H1 (cell line): ENCODE results near the gene CUL1. TPM values are rescaled to one million over a fixed set of nuclear protein-coding genes. Genes with fewer than 3 reads are reported as not detected.

Source experiments
- CTCF ChIA-PET: fragments of 300-600 bp; sonication (Branson Sonifier 250); formaldehyde crosslinking; loops from one replicate; lab custom pipeline; 2021; ENCODE audit not compliant: partially characterized antibody; lab: Charles Lee
- POLR2A ChIA-PET: fragments of 300-600 bp; sonication (Branson Sonifier 250); formaldehyde crosslinking; loops from one replicate; lab custom pipeline; 2021; ENCODE audit warnings: inconsistent platforms; ENCODE audit not compliant: partially characterized antibody; lab: Charles Lee
- DNase-seq, 2 experiments: peaks; one replicate each; pipeline versions ENCODE4 v3.0.0 to v3.0.0-alpha.2; 2010 to 2022; ENCODE audit warnings: low spot score in 2 of 2, low read depth in 1 of 2, mixed read lengths in 1 of 2
- FAIRE-seq: peaks from 2 replicates; lab custom pipeline; 2011; peaks lifted over from hg19 to GRCh38; lab: Jason Lieb, UNC
- H2AFZ ChIP-seq: 2 replicates; pipeline ENCODE4 v1.8.1; 2012; ENCODE audit warnings: low read length, inconsistent platforms
- H2AK5ac ChIP-seq: 2 replicates; pipeline ENCODE4 v1.6.1; 2013; ENCODE audit warnings: low read depth, low read length
- H2BK120ac ChIP-seq: replicated peaks from 2 replicates; pipeline ENCODE3; 2013; ENCODE audit warnings: low read depth, low read length, inconsistent platforms
- H2BK12ac ChIP-seq: 2 replicates; pipeline ENCODE4 v1.6.1; 2013; ENCODE audit warnings: low read depth, low read length
- H2BK15ac ChIP-seq: 2 replicates; pipeline ENCODE4 v1.6.1; 2013; ENCODE audit warnings: low read length
- H2BK20ac ChIP-seq: 2 replicates; pipeline ENCODE4 v1.6.1; 2013; ENCODE audit warnings: low read length
- H2BK5ac ChIP-seq: 2 replicates; pipeline ENCODE4 v1.6.1; 2013; ENCODE audit warnings: low read depth, low read length
- H3K14ac ChIP-seq: 2 replicates; pipeline ENCODE4 v1.6.1; 2013; ENCODE audit warnings: inconsistent platforms; ENCODE audit not compliant: insufficient read length
- H3K18ac ChIP-seq: 2 replicates; pipeline ENCODE4 v1.6.1; 2013; ENCODE audit warnings: low read length; ENCODE audit errors: extremely low read depth
- H3K23ac ChIP-seq: 2 replicates; pipeline ENCODE4 v1.6.1; 2013; ENCODE audit warnings: inconsistent platforms; ENCODE audit not compliant: insufficient read length
- H3K23me2 ChIP-seq: 2 replicates; pipeline ENCODE4 v1.6.1; 2013; ENCODE audit warnings: low read depth, low read length
- H3K27ac ChIP-seq: 2 replicates; pipeline ENCODE4 v1.6.1; 2011; ENCODE audit warnings: low read depth, low read length, inconsistent platforms
- H3K27me3 ChIP-seq, 4 experiments: replicated peaks in 1 of 4; 1 replicate in 1 of 4; 2 replicates in 3 of 4; pipeline versions ENCODE4 v1.6.1 to v1.8.1; 2011 to 2013; ENCODE audit warnings: low read length in 3 of 4, mild to moderate bottlenecking in 3 of 4, inconsistent platforms in 2 of 4, mixed read lengths in 2 of 4, moderate library complexity in 1 of 4; ENCODE audit not compliant: control insufficient read depth in 3 of 4, insufficient read depth in 3 of 4; ENCODE audit errors: extremely low read depth in 1 of 4
- H3K36me3 ChIP-seq, 4 experiments: 2 replicates each; pipeline versions ENCODE4 v1.6.1 to v1.8.1; 2011 to 2013; ENCODE audit warnings: mild to moderate bottlenecking in 4 of 4, low read length in 3 of 4, moderate library complexity in 2 of 4, control low read depth in 1 of 4, inconsistent platforms in 1 of 4; ENCODE audit not compliant: insufficient read depth in 4 of 4, control insufficient read depth in 2 of 4
- H3K4ac ChIP-seq: replicated peaks from 2 replicates; pipeline ENCODE3; 2013; ENCODE audit warnings: low read length, low read depth, mixed read lengths, inconsistent platforms; ENCODE audit not compliant: insufficient read length
- H3K4me1 ChIP-seq, 4 experiments: replicated peaks in 1 of 4; 1 replicate in 1 of 4; 2 replicates in 3 of 4; pipeline versions ENCODE4 v1.6.1 to v1.8.1; 2011 to 2013; ENCODE audit warnings: low read length in 3 of 4, inconsistent platforms in 2 of 4, mixed read lengths in 1 of 4; ENCODE audit not compliant: insufficient read depth in 4 of 4, control insufficient read depth in 3 of 4
- H3K4me2 ChIP-seq, 2 experiments: 2 replicates each; pipeline versions ENCODE4 v1.6.1 to v1.8.1; 2011 to 2013; ENCODE audit warnings: low read depth in 2 of 2, low read length in 2 of 2, control low read depth in 1 of 2, inconsistent platforms in 1 of 2, mild to moderate bottlenecking in 1 of 2; ENCODE audit not compliant: insufficient read depth in 1 of 2
- H3K4me3 ChIP-seq, 4 experiments: fragments of 200-600, 300-600 bp in 1 of 4; sonication (generic), shearing (Covaris generic), sonication (Bioruptor Twin) in 1 of 4; 2 replicates each; pipeline versions ENCODE4 v1.5.1 to v1.8.1; 2011 to 2016; ENCODE audit warnings: low read length in 4 of 4, low read depth in 3 of 4, control low read depth in 2 of 4, inconsistent platforms in 2 of 4, mild to moderate bottlenecking in 2 of 4, mixed read lengths in 1 of 4, moderate library complexity in 1 of 4; ENCODE audit not compliant: insufficient read depth in 2 of 4; ENCODE audit errors: extremely low read depth in 1 of 4
- H3K56ac ChIP-seq: replicated peaks from 2 replicates; pipeline ENCODE3; 2013; ENCODE audit warnings: low read depth, mild to moderate bottlenecking, mixed read lengths, low read length, inconsistent platforms; ENCODE audit not compliant: insufficient read length
- H3K79me1 ChIP-seq: 2 replicates; pipeline ENCODE4 v1.6.1; 2013; ENCODE audit warnings: low read depth, low read length, control low read depth
- H3K79me2 ChIP-seq, 2 experiments: 2 replicates each; pipeline versions ENCODE4 v1.6.1 to v1.8.1; 2012 to 2013; ENCODE audit warnings: low read length in 2 of 2, mild to moderate bottlenecking in 2 of 2, inconsistent platforms in 1 of 2; ENCODE audit not compliant: insufficient read depth in 2 of 2, control insufficient read depth in 1 of 2
- H3K9ac ChIP-seq, 4 experiments: replicated peaks in 1 of 4; 1 replicate in 1 of 4; 2 replicates in 3 of 4; pipeline versions ENCODE4 v1.6.1 to v1.8.1; 2011 to 2013; ENCODE audit warnings: low read depth in 3 of 4, low read length in 3 of 4, control low read depth in 2 of 4, mild to moderate bottlenecking in 2 of 4, moderate library complexity in 2 of 4, inconsistent platforms in 1 of 4; ENCODE audit errors: extremely low read depth in 1 of 4
- H3K9me3 ChIP-seq, 2 experiments: 2 replicates each; pipeline versions ENCODE4 v1.6.1 to v1.8.1; 2012 to 2013; ENCODE audit warnings: mild to moderate bottlenecking in 2 of 2, moderate library complexity in 2 of 2, control low read depth in 1 of 2, inconsistent platforms in 1 of 2, low read depth in 1 of 2, low read length in 1 of 2, mixed read lengths in 1 of 2; ENCODE audit not compliant: insufficient read depth in 2 of 2
- H4K20me1 ChIP-seq, 2 experiments: replicated peaks in 1 of 2; 2 replicates each; pipeline versions ENCODE3 to v1.8.1; 2011 to 2013; ENCODE audit warnings: inconsistent platforms in 2 of 2, low read length in 2 of 2, mild to moderate bottlenecking in 1 of 2; ENCODE audit not compliant: insufficient read depth in 2 of 2, control insufficient read depth in 1 of 2
- H4K5ac ChIP-seq: 2 replicates; pipeline ENCODE4 v1.6.1; 2013; ENCODE audit warnings: low read length, low read depth, mixed read lengths, inconsistent platforms; ENCODE audit not compliant: insufficient read length
- H4K8ac ChIP-seq: 2 replicates; pipeline ENCODE4 v1.8.0; 2013; ENCODE audit warnings: mild to moderate bottlenecking, moderate library complexity, low read length, inconsistent platforms; ENCODE audit not compliant: insufficient read depth; ENCODE audit errors: extremely low read depth
- H4K91ac ChIP-seq: replicated peaks from 2 replicates; pipeline ENCODE3; 2013; ENCODE audit warnings: low read length, mixed read lengths, inconsistent platforms; ENCODE audit not compliant: insufficient read length
- BRCA1 ChIP-seq: IDR thresholded peaks from 2 replicates; pipeline ENCODE4 v1.6.1; 2012; ENCODE audit warnings: low read depth, low read length, improper control_type of control experiment
- CHD2 ChIP-seq: IDR thresholded peaks from 2 replicates; pipeline ENCODE4 v1.6.1; 2012; ENCODE audit warnings: low read length, improper control_type of control experiment
- CTBP2 ChIP-seq: IDR thresholded peaks from 2 replicates; pipeline ENCODE4 v1.7.0; 2011; ENCODE audit warnings: borderline replicate concordance, mild to moderate bottlenecking, moderate library complexity, mixed read lengths, low read length; ENCODE audit not compliant: insufficient read depth, insufficient read length
- EGR1 ChIP-seq: IDR thresholded peaks from 2 replicates; pipeline ENCODE4 v1.6.1; 2011; ENCODE audit warnings: low read depth, low read length, borderline replicate concordance
- HDAC2 ChIP-seq, 2 experiments: fragments of 300-600 bp in 1 of 2; sonication (generic) in 1 of 2; IDR thresholded peaks; 2 replicates each; pipeline ENCODE4 v1.6.1; 2011 to 2012; ENCODE audit warnings: low read depth in 2 of 2, low read length in 2 of 2, mild to moderate bottlenecking in 2 of 2, moderate library complexity in 2 of 2, borderline replicate concordance in 1 of 2, inconsistent platforms in 1 of 2
- JUN ChIP-seq: IDR thresholded peaks from 2 replicates; pipeline ENCODE4 v1.6.1; 2011; ENCODE audit warnings: low read depth, mild to moderate bottlenecking, improper control_type of control experiment, low read length
- KDM1A ChIP-seq: fragments of 200-600, 300-600 bp; sonication (generic); IDR thresholded peaks from 2 replicates; pipeline ENCODE4 v1.7.1; 2016; ENCODE audit warnings: mild to moderate bottlenecking, low read length, borderline replicate concordance
- NANOG ChIP-seq: IDR thresholded peaks from 2 replicates; pipeline ENCODE4 v1.6.1; 2011; ENCODE audit warnings: low read length, low read depth, mild to moderate bottlenecking, inconsistent platforms; ENCODE audit not compliant: insufficient read depth, poor library complexity, severe bottlenecking
- RNF2 ChIP-seq: fragments of 200-900, 300-1000 bp; sonication (generic); IDR thresholded peaks from 2 replicates; pipeline ENCODE4 v1.7.1; 2016; ENCODE audit warnings: borderline replicate concordance, low read depth, mild to moderate bottlenecking, antibody characterized with exemption, low read length; ENCODE audit not compliant: poor library complexity, severe bottlenecking; ENCODE audit errors: missing control alignments
- WGBS, 2 experiments: shearing (Covaris generic) in 1 of 2; methylation state at CpG; one replicate each; pipeline versions ENCODE4 v1.1.6 to v1.1.7; 2013 to 2015; ENCODE audit warnings: low lambda C conversion rate in 2 of 2, mixed read lengths in 2 of 2, inconsistent platforms in 1 of 2, low coverage in 1 of 2, missing lambda C conversion rate in 1 of 2; ENCODE audit not compliant: insufficient replicate concordance in 2 of 2, insufficient coverage in 1 of 2, insufficient read length in 1 of 2; ENCODE audit errors: extremely low coverage in 1 of 2, missing lambda C conversion rate in 1 of 2; 5-methylcytosine and 5-hydroxymethylcytosine counted together
- polyA plus RNA-seq, 7 experiments: library from polyadenylated mRNA; depleted of rRNA in 3 of 7; stranded (reverse) in 5 of 7; unstranded in 2 of 7; fragments of >200 nt in 5 of 7; fragments of 200-250 nt in 2 of 7; gene quantifications; 1 replicate in 5 of 7; 2 replicates in 1 of 7; 4 replicates in 1 of 7; pipeline versions ENCODE4 v1.2.1 to v1.2.3, GENCODE V29; 2011 to 2013; ENCODE audit warnings: missing spikeins in 2 of 7, mixed read lengths in 2 of 7
- total RNA-seq: library from RNA; stranded (reverse); fragmentation: NEBNext Ultra II Directional; extraction: Animal tissue kit (Norgen Biotek cat#: 25700); gene quantifications from 2 replicates; pipeline ENCODE4 v1.2.1, GENCODE V29; 2021
- TF ChIP-seq, protein P1 (sequence below): IDR thresholded peaks from 2 replicates; pipeline ENCODE4 v1.6.1; 2011; ENCODE audit warnings: low read depth, mild to moderate bottlenecking, low read length; ENCODE audit not compliant: insufficient read depth

Gene CUL1
- total and polyA plus RNA-seq, 2 of the 8 experiments (the other 6 are each of a cell fraction or from before 2014, with no cell fraction given) = 33.0 to 77.3 TPM

DNA sequence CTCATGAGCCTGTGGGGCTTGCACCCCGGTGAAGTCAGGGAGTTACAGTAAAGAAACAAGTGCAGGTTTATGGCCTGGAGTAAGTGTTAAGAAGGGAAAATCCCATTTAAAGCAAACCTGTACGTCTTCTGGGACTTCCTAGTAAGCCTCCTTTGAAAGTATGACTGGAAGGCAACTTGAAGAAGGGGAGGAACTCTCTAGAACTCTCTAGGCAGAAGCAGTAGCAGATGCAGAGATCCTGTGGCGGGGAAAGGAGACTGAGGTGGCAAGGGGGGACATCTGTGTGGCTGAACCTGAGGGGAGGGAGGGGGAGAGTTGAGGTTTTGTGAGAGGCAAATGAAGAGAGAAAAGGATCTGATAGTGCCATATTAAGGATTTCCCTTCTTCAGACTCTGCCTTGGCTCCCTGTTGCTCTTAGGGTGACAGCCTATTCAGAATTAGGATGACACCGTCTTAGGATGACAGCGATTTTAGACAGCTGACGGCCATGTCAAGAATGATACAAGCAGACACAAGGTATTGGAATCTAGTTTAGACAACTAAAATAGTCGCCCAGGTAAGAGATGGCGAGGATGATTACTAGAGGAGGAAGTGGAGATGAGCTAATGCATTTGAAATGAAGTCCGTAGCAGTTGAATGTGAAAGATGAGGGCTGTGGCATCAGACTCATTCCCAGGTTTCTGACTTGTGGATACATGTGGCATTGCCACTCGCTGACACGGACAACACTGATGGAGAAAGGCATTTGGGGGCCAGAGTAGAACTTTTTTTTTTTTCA lies 29.0 kb downstream of the CUL1 start:
- no peak overlapping the region for H2BK15ac ChIP-seq
- no peak overlapping the region for H3K4me2 ChIP-seq
- H3K27me3 ChIP-seq = no peaks in the 10 kb centered on the region
- H4K5ac ChIP-seq = no peak overlapping the region
- no peak overlapping the region for H3K23ac ChIP-seq
- peaks cover 22 to 100% of the 10 kb centered on the region in 2 experiments for H3K79me2 ChIP-seq
- peaks cover 3 to 18% of the 10 kb centered on the region in 2 experiments for H4K20me1 ChIP-seq
- no peak overlapping the region for H4K91ac ChIP-seq
- no peak overlapping the region for H2BK5ac ChIP-seq
- no peak overlapping the region for H4K8ac ChIP-seq
- H3K56ac ChIP-seq = no peak overlapping the region
- WGBS, 2 experiments = 83% methylated on average over 11 of the region's 11 CpGs; no CpG with 5 or more reads in 1 of the 2 experiments
- ChIA-PET CTCF (interaction anchor here (5.0 kb wide), 1 partner anchor 19 kb away, joined by 26 read pairs; no protein-coding TSS in a partner anchor), POLR2A (interaction anchor here (0.6 to 2.2 kb wide), 4 partner anchors 8 to 85 kb away, joined by 5 to 9 read pairs (median 6); no protein-coding TSS in a partner anchor)
- DNase-seq = no peak
- H2AFZ ChIP-seq = no peak overlapping the region
- no peak overlapping the region for H2AK5ac ChIP-seq
- no peaks in the 10 kb centered on the region for H3K23me2 ChIP-seq
- no peak overlapping the region for H3K9ac ChIP-seq
- no peak overlapping the region for H2BK12ac ChIP-seq
- peaks cover 4 to 30% (median 9%) of the 10 kb centered on the region in 4 experiments; a peak in 6 of 8 replicates for H3K36me3 ChIP-seq
- H2BK120ac ChIP-seq = no peak overlapping the region
- H3K14ac ChIP-seq = no peak overlapping the region
- H3K18ac ChIP-seq = no peak overlapping the region
- peaks cover 10% of the 10 kb centered on the region for H3K79me1 ChIP-seq
- H3K4ac ChIP-seq = no peak overlapping the region
- no peak overlapping the region for H3K27ac ChIP-seq
- H3K9me3 ChIP-seq = no peaks in the 10 kb centered on the region
- H3K4me1 ChIP-seq = peaks cover 0 to 8% (median under 1%) of the 10 kb centered on the region in 4 experiments; a peak in 2 of 7 replicates
- no peak for FAIRE-seq
- no peak overlapping the region for H2BK20ac ChIP-seq
- H3K4me3 ChIP-seq = no peak overlapping the region
- no peak for TF ChIP-seq HDAC2 (IDR thresholded peaks at IDR 0.05; ENCODE audit: borderline replicate concordance in 1 of 2, low read depth in 2 of 2, low read length in 2 of 2)
- TF ChIP-seq KDM1A = no peak
- TF ChIP-seq EGR1 = no peak
- no peak for TF ChIP-seq CTBP2
- TF ChIP-seq, protein P1, sequence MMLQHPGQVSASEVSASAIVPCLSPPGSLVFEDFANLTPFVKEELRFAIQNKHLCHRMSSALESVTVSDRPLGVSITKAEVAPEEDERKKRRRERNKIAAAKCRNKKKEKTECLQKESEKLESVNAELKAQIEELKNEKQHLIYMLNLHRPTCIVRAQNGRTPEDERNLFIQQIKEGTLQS = no peak
- TF ChIP-seq JUN = no peak
- TF ChIP-seq RNF2 = no peak
- TF ChIP-seq CHD2 = no peak
- no peak for TF ChIP-seq BRCA1
- TF ChIP-seq NANOG = no peak
